GM12878 (cell line): ENCODE measurements around the gene FHL3. TPM values are rescaled to one million over a fixed set of nuclear protein-coding genes. Genes with fewer than 3 reads are reported as not detected.

Experiments
- ATAC-seq: fragments of 200-7000 bp; cut with Tn5 transposase; 3 replicates; pipeline ENCODE4 v1.9.1; 2020; ENCODE audit warnings: mild to moderate bottlenecking, moderate library complexity
- BruUV-seq: library from RNA; stranded (reverse); fragments of 400-500 nt; replicated peaks from 2 replicates; lab custom pipeline; 2021; lab: Mats Ljungman, UMichigan
- CTCF ChIA-PET: fragments of 300-600 bp; sonication (Branson Sonifier 250); formaldehyde crosslinking; extraction: SDS; loops from one replicate; lab custom pipeline; 2021; ENCODE audit warnings: inconsistent platforms; lab: Yijun Ruan, JAX
- POLR2A ChIA-PET: fragments of 350-600 bp; formaldehyde crosslinking; extraction: SDS; loops from one replicate; lab custom pipeline; 2021; ENCODE audit warnings: inconsistent platforms; lab: Charles Lee
- RAD21 ChIA-PET: fragments of 300-600 bp; sonication (Branson Sonifier 250); formaldehyde crosslinking; loops from one replicate; lab custom pipeline; 2023; ENCODE audit warnings: antibody characterized with exemption; ENCODE audit not compliant: unreplicated experiment; lab: Charles Lee
- SMC1A ChIA-PET: fragments of 300-600 bp; sonication (Branson Sonifier 250); formaldehyde crosslinking; loops from one replicate; lab custom pipeline; 2023; ENCODE audit not compliant: unreplicated experiment, uncharacterized antibody; lab: Charles Lee
- DNase-seq: peaks from one replicate; pipeline ENCODE4 v3.0.0-alpha.2; 2011; ENCODE audit warnings: low read depth, low spot score
- FAIRE-seq: peaks from 3 replicates; lab custom pipeline; 2011; peaks lifted over from hg19 to GRCh38; lab: Jason Lieb, UNC
- H2AFZ ChIP-seq: 2 replicates; pipeline ENCODE4 v1.6.0; 2011; ENCODE audit warnings: low read depth, low read length, control low read depth; ENCODE audit not compliant: control insufficient read depth
- H3K27ac ChIP-seq: 2 replicates; pipeline ENCODE4 v1.5.1; 2011; ENCODE audit warnings: control low read depth; ENCODE audit not compliant: control insufficient read depth, insufficient read depth
- H3K27me3 ChIP-seq, 2 experiments: replicated peaks in 1 of 2; 2 replicates each; pipeline versions ENCODE4 v1.6.0 to v1.6.1; 2011; ENCODE audit warnings: low read length in 1 of 2; ENCODE audit not compliant: control insufficient read depth in 2 of 2, insufficient read depth in 2 of 2
- H3K36me3 ChIP-seq, 2 experiments: 2 replicates each; pipeline ENCODE4 v1.5.1; 2011; ENCODE audit warnings: low read length in 1 of 2; ENCODE audit not compliant: control insufficient read depth in 2 of 2, insufficient read depth in 2 of 2
- H3K4me1 ChIP-seq: 2 replicates; pipeline ENCODE4 v1.6.1; 2011; ENCODE audit warnings: mild to moderate bottlenecking, low read length, moderate library complexity, mixed read lengths; ENCODE audit not compliant: control insufficient read depth, insufficient read depth
- H3K4me2 ChIP-seq: 2 replicates; pipeline ENCODE4 v1.6.0; 2011; ENCODE audit warnings: control low read depth; ENCODE audit not compliant: control insufficient read depth, insufficient read depth
- H3K4me3 ChIP-seq: fragments of 200-600 bp; sonication (generic); 2 replicates; pipeline ENCODE4 v1.5.1; 2016
- H3K79me2 ChIP-seq: 2 replicates; pipeline ENCODE4 v1.6.0; 2011; ENCODE audit warnings: low read length; ENCODE audit not compliant: control insufficient read depth, insufficient read depth
- H3K9ac ChIP-seq: 2 replicates; pipeline ENCODE4 v1.8.0; 2011; ENCODE audit warnings: low read length, control low read depth, mixed read lengths; ENCODE audit not compliant: control insufficient read depth, insufficient read depth
- H3K9me3 ChIP-seq: replicated peaks from 3 replicates; pipeline ENCODE4 v1.5.1; 2011; ENCODE audit warnings: mild to moderate bottlenecking, low read length; ENCODE audit not compliant: control insufficient read depth, insufficient read depth
- H4K20me1 ChIP-seq: 2 replicates; pipeline ENCODE4 v1.6.0; 2011; ENCODE audit not compliant: control insufficient read depth, insufficient read depth
- ESRRA ChIP-seq: IDR thresholded peaks from 2 replicates; pipeline ENCODE4 v1.6.1; 2012; ENCODE audit warnings: mild to moderate bottlenecking, low read length, improper control_type of control experiment
- KAT2A ChIP-seq: conservative IDR thresholded peaks from 2 replicates; pipeline ENCODE4 v1.6.1; 2011; ENCODE audit warnings: low read depth, low read length; ENCODE audit not compliant: control insufficient read depth
- KLF5 ChIP-seq: fragments of 450-650 bp; IDR thresholded peaks from 2 replicates; pipeline ENCODE4 v1.6.1; 2014; ENCODE audit warnings: mild to moderate bottlenecking; ENCODE audit not compliant: partially characterized antibody
- MXI1 ChIP-seq: fragments of 150-350 bp; IDR thresholded peaks from 2 replicates; pipeline ENCODE4 v1.6.1; 2011; ENCODE audit warnings: low read depth, mild to moderate bottlenecking, inconsistent platforms, low read length, improper control_type of control experiment
- NFXL1 ChIP-seq: fragments of 450-650 bp; IDR thresholded peaks from 2 replicates; pipeline ENCODE4 v1.6.1; 2017; ENCODE audit warnings: antibody characterized with exemption, mild to moderate bottlenecking, borderline replicate concordance
- NFYA ChIP-seq: IDR thresholded peaks from 2 replicates; pipeline ENCODE4 v1.6.1; 2011; ENCODE audit warnings: low read depth, mild to moderate bottlenecking, low read length, improper control_type of control experiment, borderline replicate concordance
- WGBS: methylation state at CpG from one replicate; pipeline ENCODE4 v1.1.6; 2016; ENCODE audit warnings: low lambda C conversion rate; ENCODE audit not compliant: insufficient replicate concordance, insufficient coverage; ENCODE audit errors: missing lambda C conversion rate; 5-methylcytosine and 5-hydroxymethylcytosine counted together
- in situ Hi-C: fragments of 300-500 bp; cut with MboI; formaldehyde crosslinking; loops from 9 replicates; pipeline ENCODE4 v1.14.3; 2018; ENCODE audit warnings: mixed read lengths
- intact Hi-C: fragments of 100-400 bp; cut with micrococcal nuclease; formaldehyde crosslinking; loops from one replicate; pipeline ENCODE4 v1.14.2; 2022; ENCODE audit not compliant: unreplicated experiment
- polyA plus RNA-seq, 11 experiments: library from polyadenylated mRNA; depleted of rRNA in 4 of 11; unstranded in 6 of 11; stranded (reverse) in 5 of 11; fragments of >200 nt; fragmentation: Nextera tagmentation in 4 of 11; fragmentation: Illumina TruSeq in 1 of 11; extraction: Ambion mirVana in 4 of 11; extraction: Trizol in 1 of 11; gene quantifications; 1 replicate in 1 of 11; 2 replicates in 10 of 11; pipeline versions ENCODE4 v1.2.1 to v1.2.3, GENCODE V29; 2011 to 2016; ENCODE audit warnings: inconsistent platforms in 2 of 11, missing spikeins in 2 of 11, low read depth in 1 of 11
- total RNA-seq, 4 experiments: library from RNA; depleted of rRNA in 3 of 4; stranded (reverse); fragments of >200 nt in 3 of 4; fragmentation: Illumina TruSeq in 1 of 4; extraction: Trizol in 1 of 4; gene quantifications; 2 replicates each; pipeline versions ENCODE4 v1.2.1 to v1.2.3, GENCODE V29; 2013 to 2021
- TF ChIP-seq, protein P1 (sequence below): fragments of 450-650 bp; IDR thresholded peaks from 2 replicates; pipeline ENCODE4 v1.6.1; 2018; ENCODE audit warnings: borderline replicate concordance, mild to moderate bottlenecking; ENCODE audit not compliant: partially characterized antibody
- TF ChIP-seq, protein P2 (sequence below): IDR thresholded peaks from 2 replicates; pipeline ENCODE4 v1.6.1; 2011; ENCODE audit warnings: low read depth, mild to moderate bottlenecking, low read length, moderate library complexity, borderline replicate concordance; ENCODE audit errors: extremely low read depth
- TF ChIP-seq, protein P3 (sequence below): fragments of 450-650 bp; formaldehyde crosslinking; IDR thresholded peaks from 2 replicates; pipeline ENCODE4 v1.5.0; 2022; ENCODE audit warnings: mild to moderate bottlenecking, missing genetic modification characterization
- TF ChIP-seq, protein P4 (sequence below): IDR thresholded peaks from 2 replicates; pipeline ENCODE4 v1.6.1; 2011; ENCODE audit warnings: low read depth, low read length, improper control_type of control experiment, borderline replicate concordance

Gene FHL3
- total and polyA plus RNA-seq, 10 of the 15 experiments (the other 5 are each of a cell fraction or from before 2014, with no cell fraction given), result 0.26 to 13.9 (median 7.9) TPM

DNA sequence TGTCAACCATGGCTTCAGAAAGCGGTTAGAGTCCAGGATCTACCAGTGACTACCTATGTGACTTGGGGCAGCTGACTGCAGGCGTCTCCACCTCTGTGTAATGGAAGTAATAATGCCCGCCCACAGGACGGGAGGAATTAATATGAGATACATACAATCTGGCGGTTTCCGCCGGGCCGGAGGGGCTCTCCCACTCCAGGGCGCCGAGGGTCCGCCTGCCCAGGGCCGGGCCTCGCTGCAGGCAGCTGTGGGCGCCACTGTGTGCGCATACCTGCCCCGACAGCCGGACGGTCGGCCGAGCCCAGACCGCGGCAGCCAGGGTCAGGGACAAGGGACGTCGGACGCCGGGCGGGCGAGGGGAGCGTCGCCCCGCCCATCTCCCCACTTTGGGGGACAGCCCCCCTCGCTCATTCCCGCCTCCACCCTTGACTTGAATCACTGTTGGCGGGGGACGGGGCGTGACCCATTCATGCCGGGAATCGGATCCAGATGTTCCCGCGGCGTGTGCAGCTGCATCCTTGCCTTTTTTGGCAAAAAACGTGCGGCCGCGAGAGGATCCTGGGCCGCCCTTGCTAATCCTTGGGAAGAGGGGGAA is 9.5 kb downstream of the FHL3 start:
- POLR2A ChIA-PET, result no interaction called here
- CTCF ChIA-PET, result no interaction called here
- BruUV-seq, result no TSS peak
- peaks cover 1% of the 10 kb centered on the region; the same call in 1 of the 2 replicates for H3K79me2 ChIP-seq
- no peak overlapping the region for H3K4me3 ChIP-seq
- H3K36me3 ChIP-seq, result no peaks in the 10 kb centered on the region
- no peaks in the 10 kb centered on the region for H4K20me1 ChIP-seq
- no peak for ATAC-seq
- H3K4me2 ChIP-seq, result no peak overlapping the region
- WGBS, result 92% methylated on average over 38 of the region's 46 CpGs
- RAD21 ChIA-PET, result no interaction called here
- in situ Hi-C loops, result loop anchor here (25.0 kb wide), 1 partner anchor 409 kb away; the partner anchor contains the start of gene GNL2
- no peak for DNase-seq
- no peaks in the 10 kb centered on the region for H3K9me3 ChIP-seq
- no peak overlapping the region for H3K27ac ChIP-seq
- intact Hi-C loops, result no loop called here
- H3K9ac ChIP-seq, result no peak overlapping the region
- H2AFZ ChIP-seq, result no peak overlapping the region
- SMC1A ChIA-PET, result no interaction called here
- H3K27me3 ChIP-seq, result no peaks in the 10 kb centered on the region
- FAIRE-seq, result no peak
- peaks cover 11% of the 10 kb centered on the region for H3K4me1 ChIP-seq
- TF ChIP-seq, protein P1, sequence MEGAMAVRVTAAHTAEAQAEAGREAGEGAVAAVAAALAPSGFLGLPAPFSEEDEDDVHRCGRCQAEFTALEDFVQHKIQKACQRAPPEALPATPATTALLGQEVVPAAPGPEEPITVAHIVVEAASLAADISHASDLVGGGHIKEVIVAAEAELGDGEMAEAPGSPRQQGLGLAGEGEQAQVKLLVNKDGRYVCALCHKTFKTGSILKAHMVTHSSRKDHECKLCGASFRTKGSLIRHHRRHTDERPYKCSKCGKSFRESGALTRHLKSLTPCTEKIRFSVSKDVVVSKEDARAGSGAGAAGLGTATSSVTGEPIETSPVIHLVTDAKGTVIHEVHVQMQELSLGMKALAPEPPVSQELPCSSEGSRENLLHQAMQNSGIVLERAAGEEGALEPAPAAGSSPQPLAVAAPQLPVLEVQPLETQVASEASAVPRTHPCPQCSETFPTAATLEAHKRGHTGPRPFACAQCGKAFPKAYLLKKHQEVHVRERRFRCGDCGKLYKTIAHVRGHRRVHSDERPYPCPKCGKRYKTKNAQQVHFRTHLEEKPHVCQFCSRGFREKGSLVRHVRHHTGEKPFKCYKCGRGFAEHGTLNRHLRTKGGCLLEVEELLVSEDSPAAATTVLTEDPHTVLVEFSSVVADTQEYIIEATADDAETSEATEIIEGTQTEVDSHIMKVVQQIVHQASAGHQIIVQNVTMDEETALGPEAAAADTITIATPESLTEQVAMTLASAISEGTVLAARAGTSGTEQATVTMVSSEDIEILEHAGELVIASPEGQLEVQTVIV, result no peak
- no peak for TF ChIP-seq KAT2A
- no peak for TF ChIP-seq MXI1
- TF ChIP-seq, protein P2, sequence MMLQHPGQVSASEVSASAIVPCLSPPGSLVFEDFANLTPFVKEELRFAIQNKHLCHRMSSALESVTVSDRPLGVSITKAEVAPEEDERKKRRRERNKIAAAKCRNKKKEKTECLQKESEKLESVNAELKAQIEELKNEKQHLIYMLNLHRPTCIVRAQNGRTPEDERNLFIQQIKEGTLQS, result no peak
- TF ChIP-seq KLF5, result no peak
- TF ChIP-seq NFYA, result no peak
- TF ChIP-seq ESRRA, result no peak
- no peak for TF ChIP-seq NFXL1
- TF ChIP-seq, protein P3, sequence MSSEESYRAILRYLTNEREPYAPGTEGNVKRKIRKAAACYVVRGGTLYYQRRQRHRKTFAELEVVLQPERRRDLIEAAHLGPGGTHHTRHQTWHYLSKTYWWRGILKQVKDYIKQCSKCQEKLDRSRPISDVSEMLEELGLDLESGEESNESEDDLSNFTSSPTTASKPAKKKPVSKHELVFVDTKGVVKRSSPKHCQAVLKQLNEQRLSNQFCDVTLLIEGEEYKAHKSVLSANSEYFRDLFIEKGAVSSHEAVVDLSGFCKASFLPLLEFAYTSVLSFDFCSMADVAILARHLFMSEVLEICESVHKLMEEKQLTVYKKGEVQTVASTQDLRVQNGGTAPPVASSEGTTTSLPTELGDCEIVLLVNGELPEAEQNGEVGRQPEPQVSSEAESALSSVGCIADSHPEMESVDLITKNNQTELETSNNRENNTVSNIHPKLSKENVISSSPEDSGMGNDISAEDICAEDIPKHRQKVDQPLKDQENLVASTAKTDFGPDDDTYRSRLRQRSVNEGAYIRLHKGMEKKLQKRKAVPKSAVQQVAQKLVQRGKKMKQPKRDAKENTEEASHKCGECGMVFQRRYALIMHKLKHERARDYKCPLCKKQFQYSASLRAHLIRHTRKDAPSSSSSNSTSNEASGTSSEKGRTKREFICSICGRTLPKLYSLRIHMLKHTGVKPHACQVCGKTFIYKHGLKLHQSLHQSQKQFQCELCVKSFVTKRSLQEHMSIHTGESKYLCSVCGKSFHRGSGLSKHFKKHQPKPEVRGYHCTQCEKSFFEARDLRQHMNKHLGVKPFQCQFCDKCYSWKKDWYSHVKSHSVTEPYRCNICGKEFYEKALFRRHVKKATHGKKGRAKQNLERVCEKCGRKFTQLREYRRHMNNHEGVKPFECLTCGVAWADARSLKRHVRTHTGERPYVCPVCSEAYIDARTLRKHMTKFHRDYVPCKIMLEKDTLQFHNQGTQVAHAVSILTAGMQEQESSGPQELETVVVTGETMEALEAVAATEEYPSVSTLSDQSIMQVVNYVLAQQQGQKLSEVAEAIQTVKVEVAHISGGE (CRISPR knock-in tag), result no peak
- TF ChIP-seq, protein P4, sequence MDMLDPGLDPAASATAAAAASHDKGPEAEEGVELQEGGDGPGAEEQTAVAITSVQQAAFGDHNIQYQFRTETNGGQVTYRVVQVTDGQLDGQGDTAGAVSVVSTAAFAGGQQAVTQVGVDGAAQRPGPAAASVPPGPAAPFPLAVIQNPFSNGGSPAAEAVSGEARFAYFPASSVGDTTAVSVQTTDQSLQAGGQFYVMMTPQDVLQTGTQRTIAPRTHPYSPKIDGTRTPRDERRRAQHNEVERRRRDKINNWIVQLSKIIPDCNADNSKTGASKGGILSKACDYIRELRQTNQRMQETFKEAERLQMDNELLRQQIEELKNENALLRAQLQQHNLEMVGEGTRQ, result no peak
